ENCODE data around the gene EVI5.

- TF ChIP-seq EZH2 (IDR thresholded peaks at IDR 0.05; ENCODE audit: insufficient read depth, poor library complexity, severe bottlenecking) (no peak), EZH2phosphoT487 (IDR thresholded peaks at IDR 0.05; ENCODE audit: insufficient read depth, low read depth) (no peak)
Observed at GRCh38 chr1:92754000-92754718, 30.7 kb downstream of the EVI5 start.

Data from GM23248 (cell line).